HepG2 (cell line): ENCODE measurements around the gene ST8SIA4. TPM values are rescaled to one million over a fixed set of nuclear protein-coding genes. Genes with fewer than 3 reads are reported as not detected.

ENCODE experiments used
- ARNT2 ChIP-seq: sonication (generic); formaldehyde crosslinking; IDR thresholded peaks from 2 replicates; pipeline ENCODE4 v1.8.0; 2022; ENCODE audit warnings: mild to moderate bottlenecking, low read depth, missing genetic modification reagents, moderate library complexity
- HMG20B ChIP-seq: conservative IDR thresholded peaks from 2 replicates; pipeline ENCODE4 v1.6.1; 2016; ENCODE audit warnings: missing genetic modification reagents, missing compliant biosample characterization
- PAX8 ChIP-seq: sonication (generic); formaldehyde crosslinking; IDR thresholded peaks from 2 replicates; pipeline ENCODE4 v1.8.0; 2022; ENCODE audit warnings: mild to moderate bottlenecking, missing genetic modification reagents, borderline replicate concordance
- PRDM10 ChIP-seq: sonication (generic); formaldehyde crosslinking; IDR thresholded peaks from 2 replicates; pipeline ENCODE4 v1.4.0; 2020; ENCODE audit warnings: low read depth, missing genetic modification reagents
- TAF15 ChIP-seq: fragments of 200-400 bp; formaldehyde crosslinking; IDR thresholded peaks from one replicate; pipeline ENCODE4 v1.6.1; 2018; ENCODE audit warnings: mild to moderate bottlenecking, low read depth, low read length; ENCODE audit not compliant: poor library complexity, severe bottlenecking
- ZHX2 ChIP-seq, 2 experiments: sonication (generic) in 1 of 2; formaldehyde crosslinking in 1 of 2; IDR thresholded peaks; 2 replicates each; pipeline versions ENCODE4 v1.6.1 to v1.9.0; 2014 to 2022; ENCODE audit warnings: antibody characterized with exemption in 1 of 2, borderline replicate concordance in 1 of 2, inconsistent platforms in 1 of 2, low read depth in 1 of 2, missing genetic modification reagents in 1 of 2
- ZNF17 ChIP-seq: sonication (generic); formaldehyde crosslinking; IDR thresholded peaks from 2 replicates; pipeline ENCODE4 v1.5.0; 2020; ENCODE audit warnings: mild to moderate bottlenecking, missing genetic modification reagents
- ZNF512 ChIP-seq: sonication (generic); formaldehyde crosslinking; IDR thresholded peaks from 2 replicates; pipeline ENCODE4 v1.4.0; 2020; ENCODE audit warnings: mild to moderate bottlenecking, missing genetic modification reagents
- ZNF746 ChIP-seq: sonication (generic); formaldehyde crosslinking; IDR thresholded peaks from 2 replicates; pipeline ENCODE4 v1.8.0; 2022; ENCODE audit warnings: mild to moderate bottlenecking, missing genetic modification reagents
- polyA plus RNA-seq, 8 experiments: library from polyadenylated mRNA; depleted of rRNA in 3 of 8; stranded (reverse) in 7 of 8; unstranded in 1 of 8; fragments of >200 nt; fragmentation: Illumina TruSeq in 4 of 8; extraction: Trizol in 4 of 8; gene quantifications; 2 replicates each; pipeline versions ENCODE4 v1.2.1 to v1.2.3, GENCODE V29; 2011 to 2016; ENCODE audit warnings: low read depth in 4 of 8, missing spikeins in 1 of 8, mixed read lengths in 1 of 8; ENCODE audit not compliant: insufficient read depth in 1 of 8
- total RNA-seq, 5 experiments: library from RNA; depleted of rRNA; stranded (reverse); fragments of >200 nt; fragmentation: Illumina TruSeq; extraction: Trizol; gene quantifications; 2 replicates each; pipeline ENCODE4 v1.2.3, GENCODE V29; 2016; ENCODE audit warnings: low read depth in 1 of 5
- TF ChIP-seq, protein P1 (sequence below): sonication (generic); formaldehyde crosslinking; IDR thresholded peaks from 2 replicates; pipeline ENCODE4 v1.5.1; 2020; ENCODE audit warnings: missing genetic modification reagents, mild to moderate bottlenecking, borderline replicate concordance

The ST8SIA4 gene
- total and polyA plus RNA-seq, 2 of the 13 experiments (the other 11 are each of a cell fraction or from before 2014, with no cell fraction given), result not detected

DNA sequence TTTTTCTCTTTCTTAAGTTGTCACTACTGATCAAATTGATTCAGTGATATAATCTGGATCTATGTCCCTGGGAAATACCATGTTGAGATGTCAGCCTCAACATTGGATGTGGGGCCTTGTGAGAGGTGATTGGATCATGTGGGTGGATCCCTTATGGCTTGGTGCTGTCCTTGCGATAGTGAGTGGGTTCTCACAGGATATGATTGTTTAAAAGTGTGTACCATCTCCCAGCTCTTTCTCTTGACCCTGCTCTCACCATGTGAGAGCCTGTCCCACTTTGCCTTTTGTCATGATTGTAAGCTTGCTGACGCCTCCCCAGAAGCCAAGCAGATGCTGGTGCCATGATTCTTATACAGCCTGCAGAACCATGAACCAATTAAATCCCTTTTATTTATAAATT lies 68.6 kb downstream of the ST8SIA4 start (continued):
- TF ChIP-seq ZHX2 (IDR thresholded peaks at IDR 0.05; ENCODE audit: low read depth) (no peak), ZHX2 (CRISPR knock-in tag; IDR thresholded peaks at IDR 0.05; ENCODE audit: borderline replicate concordance) (no peak), HMG20B (CRISPR knock-in tag) (no peak), ZNF512 (CRISPR knock-in tag) (no peak), ZNF17 (no peak), ZNF746 (CRISPR knock-in tag) (no peak), PRDM10 (CRISPR knock-in tag) (no peak), PAX8 (CRISPR knock-in tag) (no peak), ARNT2 (no peak), TAF15 (no peak)
- TF ChIP-seq, protein P1, sequence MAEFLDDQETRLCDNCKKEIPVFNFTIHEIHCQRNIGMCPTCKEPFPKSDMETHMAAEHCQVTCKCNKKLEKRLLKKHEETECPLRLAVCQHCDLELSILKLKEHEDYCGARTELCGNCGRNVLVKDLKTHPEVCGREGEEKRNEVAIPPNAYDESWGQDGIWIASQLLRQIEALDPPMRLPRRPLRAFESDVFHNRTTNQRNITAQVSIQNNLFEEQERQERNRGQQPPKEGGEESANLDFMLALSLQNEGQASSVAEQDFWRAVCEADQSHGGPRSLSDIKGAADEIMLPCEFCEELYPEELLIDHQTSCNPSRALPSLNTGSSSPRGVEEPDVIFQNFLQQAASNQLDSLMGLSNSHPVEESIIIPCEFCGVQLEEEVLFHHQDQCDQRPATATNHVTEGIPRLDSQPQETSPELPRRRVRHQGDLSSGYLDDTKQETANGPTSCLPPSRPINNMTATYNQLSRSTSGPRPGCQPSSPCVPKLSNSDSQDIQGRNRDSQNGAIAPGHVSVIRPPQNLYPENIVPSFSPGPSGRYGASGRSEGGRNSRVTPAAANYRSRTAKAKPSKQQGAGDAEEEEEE (CRISPR knock-in tag), result no peak
